OCI-LY1 (cell line): ENCODE data around the gene BTRC.
"Not testable (repeated sequence)": the region's sequence is repeated elsewhere in the genome, so short reads cannot be mapped to it uniquely, and the experiment has no call there.

Experiments used
- H2AFZ ChIP-seq: fragments of 200-600 bp; sonication (generic), shearing (Covaris generic); 2 replicates; pipeline ENCODE4 v1.6.0; 2014; ENCODE audit warnings: antibody characterized with exemption, mild to moderate bottlenecking, low read length
- H3F3A ChIP-seq: fragments of 200-600 bp; sonication (generic), shearing (Covaris generic); 2 replicates; pipeline ENCODE4 v1.6.0; 2014; ENCODE audit warnings: mild to moderate bottlenecking, antibody characterized with exemption, low read length, moderate library complexity; ENCODE audit not compliant: insufficient read depth
- H3K27ac ChIP-seq: fragments of 200-600 bp; sonication (generic); 2 replicates; pipeline ENCODE4 v1.5.1; 2014; ENCODE audit warnings: low read length, mixed run types, mild to moderate bottlenecking, low read depth; ENCODE audit not compliant: poor library complexity, severe bottlenecking
- H3K27me3 ChIP-seq: fragments of 200-600 bp; sonication (generic); 2 replicates; pipeline ENCODE4 v1.6.0; 2014; ENCODE audit warnings: antibody characterized with exemption, mild to moderate bottlenecking, low read length, moderate library complexity; ENCODE audit not compliant: insufficient read depth
- H3K36me3 ChIP-seq: fragments of 200-600 bp; sonication (generic); 2 replicates; pipeline ENCODE4 v1.6.1; 2014; ENCODE audit warnings: mild to moderate bottlenecking, antibody characterized with exemption, low read length, moderate library complexity, mixed read lengths; ENCODE audit not compliant: insufficient read depth
- H3K4me1 ChIP-seq: fragments of 200-600 bp; sonication (generic); 2 replicates; pipeline ENCODE4 v1.5.1; 2014; ENCODE audit warnings: mild to moderate bottlenecking, low read length, moderate library complexity; ENCODE audit not compliant: insufficient read depth, severe bottlenecking
- H3K4me2 ChIP-seq: fragments of 200-600 bp; sonication (generic), shearing (Covaris generic); 2 replicates; pipeline ENCODE4 v1.6.1; 2014; ENCODE audit warnings: low read length
- H3K4me3 ChIP-seq: fragments of 200-600 bp; sonication (generic); 2 replicates; pipeline ENCODE4 v1.5.1; 2014; ENCODE audit warnings: low read length, low read depth, mild to moderate bottlenecking, mixed read lengths; ENCODE audit not compliant: poor library complexity, severe bottlenecking
- H3K79me2 ChIP-seq: fragments of 200-600 bp; shearing (Covaris generic); 2 replicates; pipeline ENCODE4 v1.6.1; 2016; ENCODE audit warnings: mixed run types, low read length, mixed read lengths; ENCODE audit not compliant: insufficient read depth
- H3K9ac ChIP-seq: fragments of 200-600 bp; sonication (generic), shearing (Covaris generic); 2 replicates; pipeline ENCODE4 v1.6.1; 2014; ENCODE audit warnings: mild to moderate bottlenecking, low read length, mixed read lengths
- H3K9me2 ChIP-seq: fragments of 200-600 bp; sonication (generic), shearing (Covaris generic); 2 replicates; pipeline ENCODE4 v1.6.1; 2014; ENCODE audit warnings: low read depth, mild to moderate bottlenecking, low read length, mixed read lengths
- H3K9me3 ChIP-seq: fragments of 200-600 bp; shearing (Covaris generic); 2 replicates; pipeline ENCODE4 v1.6.1; 2014; ENCODE audit warnings: low read length, mixed read lengths
- H4K20me1 ChIP-seq: fragments of 200-600 bp; sonication (generic), shearing (Covaris generic); 2 replicates; pipeline ENCODE4 v1.6.0; 2016; ENCODE audit warnings: mild to moderate bottlenecking, low read length; ENCODE audit not compliant: insufficient read depth
- EZH2 ChIP-seq: fragments of 200-600 bp; sonication (generic), shearing (Covaris generic); IDR thresholded peaks from 2 replicates; pipeline ENCODE4 v1.8.0; 2017; ENCODE audit warnings: borderline replicate concordance, mixed run types, mild to moderate bottlenecking, antibody characterized with exemption, low read length, moderate library complexity, mixed read lengths
- TF ChIP-seq, protein P1 (sequence below): fragments of 200-600 bp; sonication (generic), shearing (Covaris generic); IDR thresholded peaks from 2 replicates; pipeline ENCODE4 v1.5.1; 2017; ENCODE audit warnings: mild to moderate bottlenecking, antibody characterized with exemption, low read length, moderate library complexity, mixed read lengths

The BTRC gene

DNA sequence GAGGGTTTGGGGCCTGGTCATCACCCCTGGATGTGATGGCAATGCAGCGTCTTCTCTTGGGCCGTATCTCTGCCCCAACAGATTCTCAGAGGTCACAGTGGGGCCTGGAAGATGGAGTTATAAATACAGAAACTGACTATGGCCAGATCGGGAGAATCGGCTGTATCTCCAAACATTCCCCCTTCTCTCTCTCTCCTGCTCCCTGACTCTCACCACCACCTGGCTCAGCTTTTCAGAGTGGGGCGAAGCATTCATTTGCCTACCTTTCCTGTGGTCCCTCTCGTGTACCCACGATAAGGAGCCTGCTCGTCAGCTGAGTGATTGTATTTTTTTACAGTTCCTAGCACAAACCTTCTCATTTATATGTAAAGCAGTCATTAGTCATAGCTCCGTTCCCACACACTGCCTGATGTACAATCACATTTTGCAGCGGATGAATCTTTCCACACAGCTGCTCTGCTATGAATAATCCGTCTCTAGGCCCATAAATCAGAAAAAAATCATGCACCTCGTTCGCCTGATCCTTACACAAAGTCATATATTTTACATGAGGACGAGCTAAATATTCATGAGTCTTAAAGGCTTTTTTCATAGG, 23.2 kb upstream of the BTRC start:
- Histone ChIP-seq H3F3A (no peaks in the 10 kb centered on the region), H3K4me3 (no peak overlapping the region), H3K79me2 (no peaks in the 10 kb centered on the region), H3K27me3 (no peaks in the 10 kb centered on the region), H3K4me1 (no peaks in the 10 kb centered on the region), H3K4me2 (no peak overlapping the region), H3K36me3 (no peaks in the 10 kb centered on the region), H2AFZ (no peak overlapping the region), H3K9me2 (no peaks in the 10 kb centered on the region), H4K20me1 (no peaks in the 10 kb centered on the region), H3K9ac (no peak overlapping the region), H3K9me3 (no peaks in the 10 kb centered on the region), H3K27ac (no peak overlapping the region)
- no peak for TF ChIP-seq EZH2
- TF ChIP-seq, protein P1, sequence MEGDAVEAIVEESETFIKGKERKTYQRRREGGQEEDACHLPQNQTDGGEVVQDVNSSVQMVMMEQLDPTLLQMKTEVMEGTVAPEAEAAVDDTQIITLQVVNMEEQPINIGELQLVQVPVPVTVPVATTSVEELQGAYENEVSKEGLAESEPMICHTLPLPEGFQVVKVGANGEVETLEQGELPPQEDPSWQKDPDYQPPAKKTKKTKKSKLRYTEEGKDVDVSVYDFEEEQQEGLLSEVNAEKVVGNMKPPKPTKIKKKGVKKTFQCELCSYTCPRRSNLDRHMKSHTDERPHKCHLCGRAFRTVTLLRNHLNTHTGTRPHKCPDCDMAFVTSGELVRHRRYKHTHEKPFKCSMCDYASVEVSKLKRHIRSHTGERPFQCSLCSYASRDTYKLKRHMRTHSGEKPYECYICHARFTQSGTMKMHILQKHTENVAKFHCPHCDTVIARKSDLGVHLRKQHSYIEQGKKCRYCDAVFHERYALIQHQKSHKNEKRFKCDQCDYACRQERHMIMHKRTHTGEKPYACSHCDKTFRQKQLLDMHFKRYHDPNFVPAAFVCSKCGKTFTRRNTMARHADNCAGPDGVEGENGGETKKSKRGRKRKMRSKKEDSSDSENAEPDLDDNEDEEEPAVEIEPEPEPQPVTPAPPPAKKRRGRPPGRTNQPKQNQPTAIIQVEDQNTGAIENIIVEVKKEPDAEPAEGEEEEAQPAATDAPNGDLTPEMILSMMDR = no peak

GRCh38 chr10:101331956-101332355, 22.0 kb upstream of the BTRC start:
- H3K4me1 ChIP-seq = no peaks in the 10 kb centered on the region
- TF ChIP-seq EZH2 = no peak
- TF ChIP-seq, protein P1 = no peak
- H4K20me1 ChIP-seq = no peaks in the 10 kb centered on the region
- H3F3A ChIP-seq = no peaks in the 10 kb centered on the region
- no peak overlapping the region for H3K4me3 ChIP-seq
- no peak overlapping the region for H3K4me2 ChIP-seq
- no peaks in the 10 kb centered on the region for H3K9me3 ChIP-seq
- H3K27ac ChIP-seq = no peak overlapping the region
- H3K79me2 ChIP-seq = no peaks in the 10 kb centered on the region
- no peak overlapping the region for H3K9ac ChIP-seq
- no peaks in the 10 kb centered on the region for H3K27me3 ChIP-seq
- no peaks in the 10 kb centered on the region for H3K36me3 ChIP-seq
- no peaks in the 10 kb centered on the region for H3K9me2 ChIP-seq
- H2AFZ ChIP-seq = no peak overlapping the region

DNA sequence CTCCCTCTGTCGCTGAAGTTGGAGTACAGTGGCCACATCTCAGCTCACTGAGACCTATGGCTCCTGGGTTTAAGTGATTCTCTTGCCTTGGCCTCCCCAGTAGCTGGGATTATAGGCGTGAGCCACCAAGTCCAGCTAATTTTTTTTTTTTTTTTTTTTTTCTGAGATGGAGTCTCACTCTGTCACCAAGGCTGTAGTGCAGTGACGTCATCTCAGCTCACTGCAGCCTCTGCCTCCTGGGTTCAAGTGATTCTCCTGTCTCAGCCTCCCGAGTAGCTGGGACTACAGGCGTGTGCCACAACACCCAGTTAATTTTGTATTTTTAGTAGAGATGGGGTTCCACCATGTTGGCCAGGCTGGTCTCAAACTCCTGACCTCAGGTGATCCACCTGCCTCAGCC, 19.7 kb upstream of the BTRC start:
- H3K9me2 ChIP-seq, H3K9me3 ChIP-seq, H3K9ac ChIP-seq, H4K20me1 ChIP-seq, H3K27me3 ChIP-seq, H2AFZ ChIP-seq, H3K79me2 ChIP-seq, H3K27ac ChIP-seq, H3K4me1 ChIP-seq, H3K4me3 ChIP-seq, H3F3A ChIP-seq, H3K36me3 ChIP-seq, H3K4me2 ChIP-seq: not testable (repeated sequence)

DNA sequence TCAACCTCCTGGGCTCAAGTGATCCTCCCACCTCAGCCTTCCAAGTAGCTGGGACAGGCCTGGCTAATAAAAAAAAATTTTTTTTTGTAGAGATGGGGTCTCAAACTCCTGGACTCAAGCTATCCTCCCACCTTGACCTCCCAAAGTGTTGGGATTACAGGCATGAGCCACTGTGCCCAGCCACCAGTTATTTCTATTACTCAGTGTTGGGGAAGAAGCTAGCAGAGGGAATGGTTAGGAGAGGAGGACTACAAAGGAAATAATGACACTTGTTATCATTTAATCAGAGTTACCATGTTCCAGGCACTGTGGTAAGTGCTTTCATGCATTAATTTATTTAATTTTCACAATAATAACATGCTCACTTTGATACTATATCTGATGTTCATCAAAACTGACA, 17.6 kb upstream of the BTRC start:
- Histone ChIP-seq H3K9me2 (no peaks in the 10 kb centered on the region), H4K20me1 (no peaks in the 10 kb centered on the region), H2AFZ (no peak overlapping the region), H3K4me1 (no peaks in the 10 kb centered on the region), H3K9me3 (no peaks in the 10 kb centered on the region), H3K9ac (no peak overlapping the region), H3K27me3 (no peaks in the 10 kb centered on the region), H3F3A (no peaks in the 10 kb centered on the region), H3K36me3 (no peaks in the 10 kb centered on the region), H3K4me2 (no peak overlapping the region), H3K4me3 (no peak overlapping the region), H3K27ac (no peak overlapping the region), H3K79me2 (no peaks in the 10 kb centered on the region)
- TF ChIP-seq EZH2 = no peak
- TF ChIP-seq, protein P1 = no peak
